GM21786 (cell line): ENCODE measurements around the gene MYBPHL.

Experiments used
- ATAC-seq: cut with Tn5 transposase; IDR thresholded peaks from one replicate; pipeline ENCODE4 v1.9.1; 2021; ENCODE audit not compliant: unreplicated experiment

MYBPHL gene

DNA sequence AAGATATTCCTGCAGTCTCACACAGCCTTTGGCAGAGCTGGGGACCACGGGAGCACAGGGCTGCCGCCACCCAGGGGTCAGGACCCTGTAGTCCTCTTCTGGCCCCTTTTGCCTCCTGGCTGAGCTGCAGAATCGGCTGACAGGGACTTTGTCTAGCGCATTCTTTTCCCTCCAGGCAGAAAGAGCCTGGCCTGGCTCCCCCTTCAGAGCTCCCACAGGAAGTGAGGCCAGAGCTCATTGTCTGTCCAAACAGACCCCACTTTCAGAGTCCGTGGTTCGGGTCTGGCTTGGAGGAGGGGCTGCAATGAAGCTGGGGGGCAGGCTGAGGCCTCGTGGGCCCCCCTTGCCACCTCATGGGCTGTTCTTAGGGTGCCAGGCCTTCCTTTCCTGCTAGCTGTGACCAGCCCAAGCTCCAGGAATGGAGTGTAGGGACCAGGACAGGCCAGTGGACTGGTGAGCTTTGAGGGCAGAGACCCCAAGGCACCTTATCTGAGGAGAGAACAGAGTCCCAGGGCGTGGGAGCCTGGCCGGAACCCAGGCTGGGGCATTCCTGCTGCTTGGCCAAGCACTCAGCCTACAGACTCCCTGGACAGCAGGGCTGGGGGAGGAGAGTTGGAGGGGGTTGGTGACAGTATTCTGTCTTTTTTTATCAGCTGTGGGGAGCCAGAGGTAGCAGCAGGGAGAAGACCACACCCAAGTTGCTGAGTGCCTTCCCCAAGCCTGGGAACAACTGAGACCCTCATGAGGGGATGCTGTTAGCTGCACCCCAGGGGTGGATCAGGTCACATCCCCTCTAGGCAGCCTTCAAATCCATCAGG lies 52.8 kb downstream of the MYBPHL start:
- no peak for ATAC-seq

DNA sequence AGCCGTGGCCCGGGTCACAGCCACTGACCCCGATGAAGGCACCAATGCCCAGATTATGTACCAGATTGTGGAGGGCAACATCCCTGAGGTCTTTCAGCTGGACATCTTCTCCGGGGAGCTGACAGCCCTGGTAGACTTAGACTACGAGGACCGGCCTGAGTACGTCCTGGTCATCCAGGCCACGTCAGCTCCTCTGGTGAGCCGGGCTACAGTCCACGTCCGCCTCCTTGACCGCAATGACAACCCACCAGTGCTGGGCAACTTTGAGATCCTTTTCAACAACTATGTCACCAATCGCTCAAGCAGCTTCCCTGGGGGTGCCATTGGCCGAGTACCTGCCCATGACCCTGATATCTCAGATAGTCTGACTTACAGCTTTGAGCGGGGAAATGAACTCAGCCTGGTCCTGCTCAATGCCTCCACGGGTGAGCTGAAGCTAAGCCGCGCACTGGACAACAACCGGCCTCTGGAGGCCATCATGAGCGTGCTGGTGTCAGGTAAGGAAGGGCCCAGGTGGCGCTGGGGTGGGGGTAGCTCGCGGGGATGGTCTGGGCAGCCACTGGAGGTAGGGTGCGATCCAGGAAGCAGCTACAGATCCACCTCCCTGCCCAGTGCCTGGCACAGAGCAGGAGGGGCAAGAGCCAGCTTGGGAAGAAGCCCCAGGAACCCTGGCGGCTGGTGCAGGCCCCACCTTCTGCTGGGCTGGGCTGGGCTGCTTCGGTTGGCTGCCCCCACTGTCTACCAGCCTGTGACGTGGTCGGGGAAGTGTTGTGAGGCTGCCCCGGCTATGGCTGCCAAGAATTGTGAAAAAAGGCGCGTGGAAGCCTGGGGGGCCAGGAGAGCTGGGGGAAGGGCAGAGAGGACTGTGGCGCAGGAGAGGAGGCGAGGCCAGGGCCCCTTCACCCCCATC lies 53.7 kb downstream of the MYBPHL start:
- ATAC-seq: no peak

DNA sequence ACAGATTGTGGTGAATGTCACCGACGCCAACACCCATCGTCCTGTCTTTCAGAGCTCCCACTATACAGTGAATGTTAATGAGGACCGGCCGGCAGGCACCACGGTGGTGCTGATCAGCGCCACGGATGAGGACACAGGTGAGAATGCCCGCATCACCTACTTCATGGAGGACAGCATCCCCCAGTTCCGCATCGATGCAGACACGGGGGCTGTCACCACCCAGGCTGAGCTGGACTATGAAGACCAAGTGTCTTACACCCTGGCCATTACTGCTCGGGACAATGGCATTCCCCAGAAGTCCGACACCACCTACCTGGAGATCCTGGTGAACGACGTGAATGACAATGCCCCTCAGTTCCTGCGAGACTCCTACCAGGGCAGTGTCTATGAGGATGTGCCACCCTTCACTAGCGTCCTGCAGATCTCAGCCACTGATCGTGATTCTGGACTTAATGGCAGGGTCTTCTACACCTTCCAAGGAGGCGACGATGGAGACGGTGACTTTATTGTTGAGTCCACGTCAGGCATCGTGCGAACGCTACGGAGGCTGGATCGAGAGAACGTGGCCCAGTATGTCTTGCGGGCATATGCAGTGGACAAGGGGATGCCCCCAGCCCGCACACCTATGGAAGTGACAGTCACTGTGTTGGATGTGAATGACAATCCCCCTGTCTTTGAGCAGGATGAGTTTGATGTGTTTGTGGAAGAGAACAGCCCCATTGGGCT lies 54.5 kb downstream of the MYBPHL start:
- ATAC-seq: no peak

DNA sequence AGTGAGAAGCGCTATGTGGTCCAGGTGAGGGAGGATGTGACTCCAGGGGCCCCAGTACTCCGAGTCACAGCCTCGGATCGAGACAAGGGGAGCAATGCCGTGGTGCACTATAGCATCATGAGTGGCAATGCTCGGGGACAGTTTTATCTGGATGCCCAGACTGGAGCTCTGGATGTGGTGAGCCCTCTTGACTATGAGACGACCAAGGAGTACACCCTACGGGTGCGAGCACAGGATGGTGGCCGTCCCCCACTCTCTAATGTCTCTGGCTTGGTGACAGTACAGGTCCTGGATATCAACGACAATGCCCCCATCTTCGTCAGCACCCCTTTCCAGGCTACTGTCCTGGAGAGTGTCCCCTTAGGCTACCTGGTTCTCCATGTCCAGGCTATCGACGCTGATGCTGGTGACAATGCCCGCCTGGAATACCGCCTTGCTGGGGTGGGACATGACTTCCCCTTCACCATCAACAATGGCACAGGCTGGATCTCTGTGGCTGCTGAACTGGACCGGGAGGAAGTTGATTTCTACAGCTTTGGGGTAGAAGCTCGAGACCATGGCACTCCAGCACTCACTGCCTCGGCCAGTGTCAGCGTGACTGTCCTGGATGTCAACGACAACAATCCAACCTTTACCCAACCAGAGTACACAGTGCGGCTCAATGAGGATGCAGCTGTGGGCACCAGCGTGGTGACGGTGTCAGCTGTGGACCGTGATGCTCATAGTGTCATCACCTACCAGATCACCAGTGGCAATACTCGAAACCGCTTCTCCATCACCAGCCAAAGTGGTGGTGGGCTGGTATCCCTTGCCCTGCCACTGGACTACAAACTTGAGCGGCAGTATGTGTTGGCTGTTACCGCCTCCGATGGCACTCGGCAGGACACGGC lies 55.3 kb downstream of the MYBPHL start:
- ATAC-seq: no peak

DNA sequence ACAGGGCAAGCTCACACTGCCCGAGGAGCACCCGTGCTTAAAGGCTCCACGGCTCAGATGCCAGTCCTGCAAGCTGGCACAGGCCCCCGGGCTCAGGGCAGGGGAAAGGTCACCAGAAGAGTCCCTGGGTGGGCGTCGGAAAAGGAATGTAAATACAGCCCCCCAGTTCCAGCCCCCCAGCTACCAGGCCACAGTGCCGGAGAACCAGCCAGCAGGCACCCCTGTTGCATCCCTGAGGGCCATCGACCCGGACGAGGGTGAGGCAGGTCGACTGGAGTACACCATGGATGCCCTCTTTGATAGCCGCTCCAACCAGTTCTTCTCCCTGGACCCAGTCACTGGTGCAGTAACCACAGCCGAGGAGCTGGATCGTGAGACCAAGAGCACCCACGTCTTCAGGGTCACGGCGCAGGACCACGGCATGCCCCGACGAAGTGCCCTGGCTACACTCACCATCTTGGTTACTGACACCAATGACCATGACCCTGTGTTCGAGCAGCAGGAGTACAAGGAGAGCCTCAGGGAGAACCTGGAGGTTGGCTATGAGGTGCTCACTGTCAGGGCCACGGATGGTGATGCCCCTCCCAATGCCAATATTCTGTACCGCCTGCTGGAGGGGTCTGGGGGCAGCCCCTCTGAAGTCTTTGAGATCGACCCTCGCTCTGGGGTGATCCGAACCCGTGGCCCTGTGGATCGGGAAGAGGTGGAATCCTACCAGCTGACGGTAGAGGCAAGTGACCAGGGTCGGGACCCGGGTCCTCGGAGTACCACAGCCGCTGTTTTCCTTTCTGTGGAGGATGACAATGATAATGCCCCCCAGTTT lies 56.1 kb downstream of the MYBPHL start:
- no peak for ATAC-seq

GRCh38 chr1:109249654-109250401 lies 57.0 kb downstream of the MYBPHL start:
- peak; percentile 25 for ATAC-seq

DNA sequence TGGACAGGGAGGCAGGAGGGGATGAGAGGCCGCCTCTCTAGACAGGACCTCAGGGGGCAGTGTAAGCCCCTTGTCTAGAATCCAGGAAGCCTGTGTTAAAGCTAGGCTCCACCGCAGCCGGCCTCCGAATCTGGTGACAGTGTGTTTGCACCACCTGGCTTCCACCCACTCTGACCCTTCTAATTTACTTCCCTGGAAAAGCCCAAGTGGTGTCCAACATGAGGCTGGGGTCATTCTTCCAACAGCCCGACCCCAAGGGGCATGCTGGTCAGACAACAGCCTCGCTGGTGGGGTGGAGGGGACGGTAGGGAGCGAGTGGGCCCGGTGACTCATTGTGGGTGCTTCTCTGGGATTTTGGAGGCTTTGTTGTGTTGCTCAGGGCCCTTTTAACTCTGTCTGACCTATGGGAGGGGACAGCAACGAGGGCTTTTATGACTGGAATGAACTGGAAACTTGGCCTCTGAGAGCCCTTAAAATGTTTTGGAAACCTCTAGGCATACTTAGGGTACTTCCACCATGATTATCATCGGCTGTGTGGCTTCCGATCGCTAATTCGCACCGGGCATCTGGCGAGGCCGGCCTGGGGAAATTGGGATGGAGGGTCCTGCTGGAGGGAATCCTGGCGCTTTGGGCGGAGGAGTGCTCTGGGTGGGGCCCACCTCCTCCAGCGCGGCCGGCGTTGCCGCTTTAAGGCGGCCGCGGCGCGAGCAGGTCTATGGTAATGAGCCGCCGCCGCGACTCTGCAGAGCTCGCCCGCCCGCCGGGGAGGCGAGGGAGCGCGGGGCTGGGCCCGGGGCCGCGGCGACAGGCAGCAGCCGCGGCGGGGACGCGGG lies 57.8 kb downstream of the MYBPHL start, which contains the start of gene CELSR2:
Gene CELSR2 (plus strand): TSS at position 743 of the 833 bp plus-strand sequence. CDS start 541 bp downstream, outside the sequence.
- peak; percentile 81 for ATAC-seq

DNA sequence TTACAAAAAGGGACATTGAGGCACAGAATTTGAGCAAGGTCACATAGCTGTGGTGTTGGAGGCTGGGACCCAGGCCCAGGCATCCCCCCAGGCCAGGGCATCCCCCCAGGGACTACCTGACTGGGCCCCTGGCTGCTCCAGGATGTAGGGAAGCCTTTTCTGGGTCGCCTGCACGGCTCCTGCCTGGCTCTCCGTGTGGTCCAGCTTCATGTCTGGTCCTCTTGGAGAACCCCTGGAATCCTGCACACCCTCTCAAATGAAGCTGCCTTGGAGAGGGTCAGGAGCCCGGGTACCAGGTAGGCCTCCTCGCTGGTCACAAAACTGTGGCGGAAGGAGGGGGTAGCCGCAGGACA lies 58.4 kb downstream of the MYBPHL start:
- no peak for ATAC-seq

DNA sequence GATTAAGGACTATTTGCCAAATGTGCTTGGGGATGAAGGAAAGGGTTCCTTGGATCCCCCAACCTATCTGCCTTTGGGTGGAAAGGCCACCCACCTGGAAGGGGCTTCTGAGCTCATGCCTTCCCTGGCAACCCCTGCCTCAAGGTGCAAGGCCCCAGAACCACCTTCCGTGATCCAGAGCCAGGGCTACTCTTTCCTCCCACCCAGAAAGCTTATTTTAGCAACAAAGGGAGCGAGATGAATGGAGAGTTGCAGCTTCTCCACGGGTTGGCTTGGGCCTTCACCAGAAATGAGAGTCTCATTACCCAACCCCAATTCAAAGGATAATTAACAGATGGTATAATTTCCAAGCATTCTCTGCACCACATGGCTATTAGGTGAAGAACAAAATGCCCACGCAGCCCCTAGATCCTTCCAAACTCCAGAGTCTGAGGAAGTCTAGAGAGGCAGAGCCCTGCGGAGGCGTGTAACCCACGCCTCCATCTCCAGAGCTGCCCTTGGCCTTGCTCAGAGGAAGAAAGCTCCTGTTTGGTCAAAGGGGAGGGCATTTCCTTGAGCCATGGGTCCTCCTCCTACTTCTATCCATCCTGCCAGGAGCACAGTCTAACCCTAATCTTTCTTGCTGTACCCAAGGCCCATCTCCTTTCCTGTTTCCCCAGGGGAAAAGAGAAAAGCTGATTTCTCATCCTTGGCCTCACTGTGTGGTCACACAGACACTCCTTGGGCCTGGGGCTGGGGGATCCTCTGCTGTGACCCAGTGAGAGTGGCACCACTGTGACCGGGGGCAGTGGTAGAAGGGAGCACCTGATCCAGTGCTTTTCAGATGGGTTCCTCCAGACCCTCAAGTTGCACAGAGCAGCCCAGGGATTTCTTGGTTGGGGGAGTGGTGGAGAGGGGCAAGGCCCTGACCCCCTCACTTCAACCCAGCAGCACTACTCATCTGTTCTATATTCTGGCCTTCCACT lies 59.1 kb downstream of the MYBPHL start:
- ATAC-seq: no peak

DNA sequence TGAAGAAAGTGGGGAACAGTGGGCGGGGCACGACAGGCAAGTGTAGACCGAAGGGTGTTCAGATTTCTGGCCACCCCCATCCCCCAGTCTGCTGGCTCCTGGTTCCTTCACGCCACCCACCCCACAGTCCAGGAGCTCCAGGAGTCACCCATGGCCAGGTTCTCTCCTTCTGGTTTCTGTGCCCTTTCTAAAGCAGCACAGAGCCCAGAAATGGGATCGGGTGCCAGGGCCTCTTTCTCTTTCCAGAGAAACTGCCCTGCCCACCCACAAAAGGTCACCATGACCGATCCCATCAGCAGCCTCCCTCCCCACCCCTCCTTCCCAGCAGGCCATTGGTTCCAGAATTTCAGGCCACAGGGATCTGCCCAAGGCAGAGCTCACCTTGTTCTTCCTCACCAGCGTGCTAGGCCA lies 60.7 kb downstream of the MYBPHL start:
- ATAC-seq: no peak

DNA sequence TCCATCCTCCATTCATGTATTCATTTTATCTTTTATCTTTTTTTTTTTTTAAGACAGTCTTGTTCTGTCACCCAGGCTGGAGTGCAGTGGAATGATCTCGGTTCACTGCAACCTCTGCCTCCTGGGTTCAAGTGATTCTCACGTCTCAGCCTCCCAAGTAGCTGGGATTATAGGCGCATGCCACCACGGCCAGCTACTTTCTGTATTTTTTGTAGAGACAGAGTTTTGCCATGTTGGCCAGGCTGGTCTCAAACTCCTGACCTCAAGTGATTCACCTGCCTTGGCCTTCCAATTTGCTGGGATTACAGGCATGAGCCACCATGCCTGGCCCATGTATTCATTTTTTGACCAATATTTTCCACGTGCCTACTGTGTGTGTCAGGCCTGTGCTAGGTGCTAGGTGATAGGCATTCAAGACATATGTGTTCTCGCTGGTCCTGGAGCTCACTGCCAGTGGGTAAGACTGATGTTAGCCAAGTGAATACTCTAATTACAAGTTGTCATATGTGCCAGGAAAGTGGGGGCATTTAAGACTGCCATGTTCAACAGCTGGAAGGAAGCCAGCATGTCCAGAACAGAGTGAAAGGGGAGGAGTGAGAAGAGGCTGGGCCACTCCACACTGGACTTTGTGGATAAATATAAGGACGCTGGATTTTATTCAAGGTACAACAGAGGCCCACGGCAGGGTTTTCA lies 62.8 kb downstream of the MYBPHL start:
- no peak for ATAC-seq

DNA sequence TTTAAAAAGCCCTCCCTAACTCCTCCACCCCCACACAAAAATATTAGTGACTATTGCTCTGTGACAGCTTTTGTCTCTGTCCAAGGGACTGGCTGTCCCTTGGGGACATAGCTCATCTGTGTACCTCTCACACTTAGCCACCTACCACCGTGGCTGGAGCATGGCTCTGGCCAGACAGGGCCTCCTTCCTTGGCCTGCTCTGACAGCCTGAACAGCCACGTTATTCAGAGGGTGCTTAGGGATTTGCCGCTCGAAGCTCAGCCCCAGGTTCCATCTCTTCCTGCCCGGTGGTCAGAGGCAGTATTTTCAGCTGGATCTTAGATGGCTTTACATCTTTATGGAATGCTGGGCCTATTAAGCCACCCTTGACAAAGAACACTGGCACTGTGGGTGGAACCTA lies 63.6 kb downstream of the MYBPHL start:
- no peak for ATAC-seq

- ATAC-seq: no peak
These were observed 64.4 kb downstream of the MYBPHL start for GRCh38 chr1:109242387-109242786.
